Retinal pigment epithelial cell (primary cell): ENCODE data around the gene PATZ1.

ENCODE experiments used
- DNase-seq: peaks from one replicate; pipeline ENCODE4 v3.0.0-alpha.2; 2010; ENCODE audit warnings: low read depth
- H3K4me3 ChIP-seq: 2 replicates; pipeline ENCODE4 v1.5.1; 2011; ENCODE audit warnings: mild to moderate bottlenecking, low read length, control low read depth, moderate library complexity
- CTCF ChIP-seq: conservative IDR thresholded peaks from 2 replicates; pipeline ENCODE4 v1.5.1; 2011; ENCODE audit warnings: low read depth, low read length, control low read depth, inconsistent platforms

PATZ1 gene

GRCh38 chr22:31278151-31278621, 68.0 kb downstream of the PATZ1 start:
- no peak overlapping the region for H3K4me3 ChIP-seq
- DNase-seq: no peak

GRCh38 chr22:31277741-31278140, 68.4 kb downstream of the PATZ1 start:
- no peak overlapping the region for H3K4me3 ChIP-seq
- DNase-seq: no peak
- no peak for TF ChIP-seq CTCF

More at GRCh38 chr22:31278151-31278621, 68.0 kb downstream of the PATZ1 start:
- TF ChIP-seq CTCF: no peak

- H3K4me3 ChIP-seq: no peak overlapping the region
- TF ChIP-seq CTCF: no peak
- no peak for DNase-seq
Observed at GRCh38 chr22:31276426-31277167, 69.5 kb downstream of the PATZ1 start.
